CD4-positive, alpha-beta memory T cell (primary cell): ENCODE data around the gene BMPER. TPM values are rescaled to one million over a fixed set of nuclear protein-coding genes. Genes with fewer than 3 reads are reported as not detected.
"Not testable (repeated sequence)": the region's sequence is repeated elsewhere in the genome, so short reads cannot be mapped to it uniquely, and the experiment has no call there.

ENCODE experiments used
- CTCF ChIA-PET: fragments of 350-600 bp; sonication (Branson Sonifier 250); formaldehyde crosslinking; loops from one replicate; lab custom pipeline; 2021; ENCODE audit warnings: inconsistent platforms; ENCODE audit not compliant: partially characterized antibody; lab: Charles Lee
- POLR2A ChIA-PET: fragments of 350-600 bp; sonication (Branson Sonifier 250); formaldehyde crosslinking; loops from one replicate; lab custom pipeline; 2021; ENCODE audit not compliant: partially characterized antibody; lab: Charles Lee
- DNase-seq, 5 donors: peaks; one replicate each; pipeline versions ENCODE4 v3.0.0 to v3.0.0-alpha.2; 2020 to 2022; ENCODE audit warnings: mixed read lengths in 1 of 5
- H3K27ac ChIP-seq: one replicate; pipeline ENCODE4 v1.7.0; 2013; ENCODE audit warnings: low read depth, low read length
- H3K27me3 ChIP-seq: 2 replicates; pipeline ENCODE4 v1.7.0; 2013; ENCODE audit warnings: mild to moderate bottlenecking, low read length, moderate library complexity; ENCODE audit not compliant: insufficient read depth
- H3K36me3 ChIP-seq: 2 replicates; pipeline ENCODE4 v1.7.0; 2013; ENCODE audit warnings: mild to moderate bottlenecking, low read length, moderate library complexity; ENCODE audit not compliant: insufficient read depth
- H3K4me1 ChIP-seq: 2 replicates; pipeline ENCODE4 v1.7.0; 2013; ENCODE audit warnings: mild to moderate bottlenecking, low read length, moderate library complexity; ENCODE audit not compliant: insufficient read depth
- H3K4me3 ChIP-seq, 2 donors: one replicate each; pipeline ENCODE4 v1.7.0; 2013; ENCODE audit warnings: low read length in 2 of 2, mild to moderate bottlenecking in 1 of 2
- H3K9me3 ChIP-seq, 2 donors: one replicate each; pipeline ENCODE4 v1.7.0; 2013; ENCODE audit warnings: low read length in 2 of 2, control low read depth in 1 of 2; ENCODE audit not compliant: control insufficient read depth in 1 of 2
- H3K27ac Mint-ChIP-seq, 7 donors: one replicate each; pipeline ENCODE4 v1.8.0; 2020 to 2021; ENCODE audit warnings: mixed read lengths in 7 of 7, mild to moderate bottlenecking in 6 of 7, inconsistent platforms in 3 of 7, moderate library complexity in 3 of 7
- H3K27me3 Mint-ChIP-seq, 2 donors: one replicate each; pipeline ENCODE4 v1.8.0; 2020 to 2021; ENCODE audit warnings: mixed read lengths in 2 of 2
- H3K36me3 Mint-ChIP-seq, 2 donors: one replicate each; pipeline ENCODE4 v1.8.0; 2020 to 2021; ENCODE audit warnings: mixed read lengths in 2 of 2, inconsistent platforms in 1 of 2, mild to moderate bottlenecking in 1 of 2
- H3K4me1 Mint-ChIP-seq, 4 donors: one replicate each; pipeline ENCODE4 v1.8.0; 2020 to 2021; ENCODE audit warnings: mixed read lengths in 4 of 4, mild to moderate bottlenecking in 1 of 4
- H3K4me3 Mint-ChIP-seq, 8 donors: one replicate each; pipeline ENCODE4 v1.8.0; 2020 to 2021; ENCODE audit warnings: mixed read lengths in 8 of 8, mild to moderate bottlenecking in 7 of 8, moderate library complexity in 6 of 8, inconsistent platforms in 3 of 8
- H3K9me3 Mint-ChIP-seq, 8 donors: one replicate each; pipeline ENCODE4 v1.8.0; 2020 to 2021; ENCODE audit warnings: mixed read lengths in 8 of 8, mild to moderate bottlenecking in 5 of 8, inconsistent platforms in 3 of 8, moderate library complexity in 1 of 8
- intact Hi-C: fragments of 100-400 bp; cut with micrococcal nuclease; formaldehyde crosslinking; loops from one replicate; pipeline ENCODE4 v1.15.1; 2023
- polyA plus RNA-seq, 2 donors: library from polyadenylated mRNA; unstranded; fragments of 300-500 nt; fragmentation: Illumina TruSeq; gene quantifications; one replicate each; pipeline ENCODE4 v1.2.3, GENCODE V29; 2021
- total RNA-seq, 2 experiments: library from RNA; stranded (reverse); gene quantifications; one replicate each; pipeline ENCODE4 v1.2.3, GENCODE V29; 2021

The BMPER gene
- total and polyA plus RNA-seq, 4 experiments from 2014 or later = 0.24 to 0.30 TPM; not detected in 2

- intact Hi-C loops = no loop called here
- no peak for DNase-seq
- Histone ChIP-seq H3K27me3 (no peaks in the 10 kb centered on the region), H3K27ac (no peak overlapping the region), H3K9me3 (no peaks in the 10 kb centered on the region), H3K36me3 (no peaks in the 10 kb centered on the region), H3K4me1 (no peaks in the 10 kb centered on the region), H3K4me3 (no peak overlapping the region)
- Mint-ChIP-seq H3K4me1 (no peaks in the 10 kb centered on the region), H3K36me3 (no peaks in the 10 kb centered on the region), H3K4me3 (no peak overlapping the region), H3K27me3 (no peaks in the 10 kb centered on the region), H3K9me3 (peaks cover 0 to 14% (median 2%) of the 10 kb centered on the region in 8 donors), H3K27ac (no peak overlapping the region)
- CTCF ChIA-PET = no interaction called here
- POLR2A ChIA-PET = no interaction called here
These were observed 258.6 kb downstream of the BMPER start for GRCh38 chr7:34163956-34164355.

- no peak for DNase-seq
- H3K27me3 ChIP-seq = no peaks in the 10 kb centered on the region
- no peaks in the 10 kb centered on the region for H3K36me3 ChIP-seq
- H3K36me3 Mint-ChIP-seq = no peaks in the 10 kb centered on the region
- intact Hi-C loops = no loop called here
- H3K4me1 Mint-ChIP-seq = no peaks in the 10 kb centered on the region
- no peaks in the 10 kb centered on the region for H3K27me3 Mint-ChIP-seq
- peaks cover 0 to 14% (median 2%) of the 10 kb centered on the region in 8 donors for H3K9me3 Mint-ChIP-seq
- no peaks in the 10 kb centered on the region for H3K4me1 ChIP-seq
- no peak overlapping the region for H3K4me3 ChIP-seq
- no peak overlapping the region for H3K27ac Mint-ChIP-seq
- no peak overlapping the region for H3K4me3 Mint-ChIP-seq
- CTCF ChIA-PET = no interaction called here
- no peak overlapping the region for H3K27ac ChIP-seq
- POLR2A ChIA-PET = no interaction called here
- no peaks in the 10 kb centered on the region for H3K9me3 ChIP-seq
These were observed 260.1 kb downstream of the BMPER start for GRCh38 chr7:34165466-34165865.

DNA sequence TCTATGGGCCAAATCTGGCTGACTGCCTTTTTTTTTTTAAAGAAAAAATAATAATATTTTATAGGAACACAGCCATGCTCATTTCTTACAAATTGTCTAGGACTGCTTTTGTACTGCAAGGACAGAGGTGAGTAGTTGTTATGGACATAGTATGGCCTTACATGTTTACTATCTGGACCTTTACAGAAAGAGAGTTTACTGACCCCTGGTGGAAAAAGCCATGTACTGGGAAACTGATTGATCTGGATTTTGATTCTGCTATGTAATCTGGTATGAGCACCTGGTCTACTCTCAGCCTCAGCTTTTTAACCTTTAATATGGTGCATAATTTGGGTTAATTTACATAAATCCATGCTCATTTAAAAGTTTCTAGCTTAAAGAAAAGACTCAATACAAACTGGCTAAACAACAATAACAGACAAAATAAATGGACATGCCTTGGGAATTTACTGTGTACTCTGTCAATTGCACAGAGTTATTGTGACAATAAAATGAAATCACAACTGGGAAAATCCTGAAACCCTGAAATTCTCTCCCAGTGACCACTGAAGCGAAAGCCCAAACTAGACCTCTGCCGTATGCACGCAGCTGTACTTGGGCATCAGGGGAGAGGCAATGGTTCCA, 260.7 kb downstream of the BMPER start:
- Mint-ChIP-seq H3K27ac (no peak overlapping the region), H3K4me3 (no peak overlapping the region), H3K4me1 (no peaks in the 10 kb centered on the region), H3K9me3 (peaks cover 0 to 14% (median 2%) of the 10 kb centered on the region in 8 donors), H3K27me3 (no peaks in the 10 kb centered on the region), H3K36me3 (no peaks in the 10 kb centered on the region)
- intact Hi-C loops = no loop called here
- CTCF ChIA-PET = no interaction called here
- POLR2A ChIA-PET = no interaction called here
- Histone ChIP-seq H3K9me3 (no peaks in the 10 kb centered on the region), H3K36me3 (no peaks in the 10 kb centered on the region), H3K4me3 (no peak overlapping the region), H3K27ac (no peak overlapping the region), H3K4me1 (no peaks in the 10 kb centered on the region), H3K27me3 (no peaks in the 10 kb centered on the region)
- DNase-seq = no peak

GRCh38 chr7:34168013-34168412, 262.7 kb downstream of the BMPER start:
- Mint-ChIP-seq H3K9me3 (peaks cover 0 to 6% (median 0%) of the 10 kb centered on the region in 8 donors), H3K27ac (no peak overlapping the region), H3K4me1 (no peaks in the 10 kb centered on the region), H3K36me3 (no peaks in the 10 kb centered on the region), H3K4me3 (no peak overlapping the region), H3K27me3 (no peaks in the 10 kb centered on the region)
- ChIA-PET POLR2A (no interaction called here), CTCF (no interaction called here)
- intact Hi-C loops = no loop called here
- Histone ChIP-seq H3K4me3 (no peak overlapping the region), H3K9me3 (no peaks in the 10 kb centered on the region), H3K4me1 (no peaks in the 10 kb centered on the region), H3K36me3 (no peaks in the 10 kb centered on the region), H3K27me3 (no peaks in the 10 kb centered on the region), H3K27ac (no peak overlapping the region)
- DNase-seq = no peak

DNA sequence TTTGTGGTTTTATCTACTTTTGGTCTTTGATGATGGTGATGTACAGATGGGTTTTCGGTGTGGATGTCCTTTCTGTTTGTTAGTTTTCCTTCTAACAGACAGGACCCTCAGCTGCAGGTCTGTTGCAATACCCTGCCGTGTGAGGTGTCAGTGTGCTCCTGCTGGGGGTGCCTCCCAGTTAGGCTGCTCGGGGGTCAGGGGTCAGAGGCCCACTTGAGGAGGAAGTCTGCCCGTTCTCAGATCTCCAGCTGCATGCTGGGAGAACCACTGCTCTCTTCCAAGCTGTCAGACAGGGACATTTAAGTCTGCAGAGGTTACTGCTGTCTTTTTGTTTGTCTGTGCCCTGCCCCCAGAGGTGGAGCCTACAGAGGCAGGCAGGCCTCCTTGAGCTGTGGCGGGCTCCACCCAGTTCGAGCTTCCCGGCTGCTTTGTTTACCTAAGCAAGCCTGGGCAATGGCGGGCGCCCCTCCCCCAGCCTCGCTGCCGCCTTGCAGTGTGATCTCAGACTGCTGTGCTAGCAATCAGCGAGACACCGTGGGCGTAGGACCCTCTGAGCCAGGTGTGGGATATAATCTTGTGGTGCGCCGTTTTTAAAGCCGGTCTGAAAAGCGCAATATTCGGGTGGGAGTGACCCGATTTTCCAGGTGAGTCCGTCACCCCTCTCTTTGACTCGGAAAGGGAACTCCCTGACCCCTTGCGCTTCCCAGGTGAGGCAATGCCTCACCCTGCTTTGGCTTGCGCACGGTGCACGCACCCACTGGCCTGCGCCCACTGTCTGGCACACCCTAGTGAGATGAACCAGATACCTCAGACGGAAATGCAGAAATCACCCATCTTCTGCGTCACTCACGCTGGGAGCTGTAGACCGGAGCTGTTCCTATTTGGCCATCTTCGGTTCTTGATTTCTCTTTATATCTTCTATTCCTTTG, 269.6 kb downstream of the BMPER start:
- H3K9me3 Mint-ChIP-seq = peaks cover 0 to 13% (median 5%) of the 10 kb centered on the region in 8 donors
- H3K9me3 ChIP-seq, H3K27ac Mint-ChIP-seq, POLR2A ChIA-PET, H3K36me3 ChIP-seq, H3K36me3 Mint-ChIP-seq, H3K4me3 ChIP-seq, CTCF ChIA-PET, H3K27ac ChIP-seq, DNase-seq, H3K27me3 Mint-ChIP-seq, intact Hi-C loops, H3K4me1 Mint-ChIP-seq, H3K4me3 Mint-ChIP-seq, H3K4me1 ChIP-seq, H3K27me3 ChIP-seq: not testable (repeated sequence)

DNA sequence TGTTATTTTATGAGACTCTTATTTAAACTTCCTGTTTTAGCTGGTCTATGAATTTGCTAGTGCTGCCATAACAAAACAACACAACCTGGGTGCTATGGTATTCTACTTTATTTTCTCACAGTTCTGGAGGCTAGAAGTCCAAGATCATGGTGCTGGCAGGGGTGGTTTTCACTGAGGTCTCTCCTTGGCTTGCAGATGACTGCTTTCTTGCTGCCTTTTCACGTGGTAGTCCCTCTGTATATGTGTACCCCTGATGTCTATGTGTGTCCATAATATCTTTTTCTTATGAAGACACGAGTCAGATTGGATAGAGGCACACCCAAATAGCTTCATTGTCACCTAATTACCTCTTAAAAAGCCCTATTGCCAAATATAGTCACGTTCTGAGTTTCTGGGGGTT, 270.5 kb downstream of the BMPER start:
- Histone ChIP-seq H3K27ac (no peak overlapping the region), H3K36me3 (no peaks in the 10 kb centered on the region), H3K27me3 (no peaks in the 10 kb centered on the region), H3K4me1 (no peaks in the 10 kb centered on the region), H3K4me3 (no peak overlapping the region), H3K9me3 (no peaks in the 10 kb centered on the region)
- POLR2A ChIA-PET = no interaction called here
- Mint-ChIP-seq H3K4me3 (no peak overlapping the region), H3K4me1 (no peaks in the 10 kb centered on the region), H3K36me3 (no peaks in the 10 kb centered on the region), H3K9me3 (peaks cover 0 to 13% (median 5%) of the 10 kb centered on the region in 8 donors), H3K27ac (no peak overlapping the region), H3K27me3 (no peaks in the 10 kb centered on the region)
- DNase-seq = no peak
- intact Hi-C loops = no loop called here
- CTCF ChIA-PET = no interaction called here

DNA sequence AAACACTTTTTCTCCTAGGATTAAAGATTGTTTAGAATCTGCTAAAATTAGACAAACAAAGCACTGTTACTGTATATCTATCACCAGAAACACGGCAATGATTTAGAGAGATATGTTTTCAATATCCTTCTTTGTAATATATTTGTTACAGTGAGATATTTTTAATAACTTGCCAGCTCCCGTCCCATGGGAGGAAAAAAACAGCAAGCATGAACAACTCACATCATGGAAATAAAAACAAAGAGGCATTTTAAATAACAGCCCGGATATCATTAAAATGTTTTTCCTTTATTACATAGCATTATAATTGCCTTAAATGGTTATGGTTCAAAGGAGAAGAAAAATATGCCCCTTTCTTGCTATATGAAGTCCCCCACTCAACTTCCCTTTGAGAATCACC, 272.1 kb downstream of the BMPER start:
- no peak overlapping the region for H3K27ac ChIP-seq
- H3K4me1 ChIP-seq = no peaks in the 10 kb centered on the region
- Mint-ChIP-seq H3K4me1 (no peaks in the 10 kb centered on the region), H3K9me3 (peaks cover 0 to 13% (median 5%) of the 10 kb centered on the region in 8 donors), H3K27ac (no peak overlapping the region), H3K36me3 (no peaks in the 10 kb centered on the region), H3K27me3 (no peaks in the 10 kb centered on the region), H3K4me3 (no peak overlapping the region)
- POLR2A ChIA-PET = no interaction called here
- CTCF ChIA-PET = no interaction called here
- no peak for DNase-seq
- H3K4me3 ChIP-seq = no peak overlapping the region
- H3K27me3 ChIP-seq = no peaks in the 10 kb centered on the region
- H3K9me3 ChIP-seq = no peaks in the 10 kb centered on the region
- intact Hi-C loops = no loop called here
- no peaks in the 10 kb centered on the region for H3K36me3 ChIP-seq
